ENCODE measurements around the gene STOML1. TPM values are rescaled to one million over a fixed set of nuclear protein-coding genes. Genes with fewer than 3 reads are reported as not detected.

The STOML1 gene
- total RNA-seq, 1 experiment from 2014 or later, result 5.4 TPM

DNA sequence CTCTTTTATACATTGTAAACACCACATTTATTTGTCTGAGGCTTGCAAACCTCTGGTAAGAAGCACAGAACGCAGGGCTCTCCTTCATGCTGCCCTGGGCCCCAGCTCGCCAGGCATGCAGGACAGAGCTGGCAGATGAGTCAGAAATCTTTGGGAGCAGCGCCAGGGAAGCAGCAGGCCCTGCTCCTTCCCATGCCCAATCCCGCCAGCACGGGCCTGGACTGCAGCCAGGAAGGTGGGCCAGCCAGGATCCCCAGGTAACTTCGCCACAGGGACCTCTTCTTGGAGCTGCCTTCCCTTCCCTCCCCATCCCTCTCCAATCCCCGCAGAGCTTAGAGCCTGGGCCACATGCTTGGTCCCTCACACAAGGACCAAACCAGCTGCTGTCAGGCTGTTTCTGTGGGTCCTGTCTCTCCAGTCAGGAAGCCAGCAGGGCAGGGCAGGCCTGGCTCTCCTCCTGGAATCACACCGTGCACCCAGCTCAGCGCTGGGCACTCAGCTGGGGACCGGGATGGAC lies 8.8 kb downstream of the STOML1 start (continued):
- TF ChIP-seq, protein P1, sequence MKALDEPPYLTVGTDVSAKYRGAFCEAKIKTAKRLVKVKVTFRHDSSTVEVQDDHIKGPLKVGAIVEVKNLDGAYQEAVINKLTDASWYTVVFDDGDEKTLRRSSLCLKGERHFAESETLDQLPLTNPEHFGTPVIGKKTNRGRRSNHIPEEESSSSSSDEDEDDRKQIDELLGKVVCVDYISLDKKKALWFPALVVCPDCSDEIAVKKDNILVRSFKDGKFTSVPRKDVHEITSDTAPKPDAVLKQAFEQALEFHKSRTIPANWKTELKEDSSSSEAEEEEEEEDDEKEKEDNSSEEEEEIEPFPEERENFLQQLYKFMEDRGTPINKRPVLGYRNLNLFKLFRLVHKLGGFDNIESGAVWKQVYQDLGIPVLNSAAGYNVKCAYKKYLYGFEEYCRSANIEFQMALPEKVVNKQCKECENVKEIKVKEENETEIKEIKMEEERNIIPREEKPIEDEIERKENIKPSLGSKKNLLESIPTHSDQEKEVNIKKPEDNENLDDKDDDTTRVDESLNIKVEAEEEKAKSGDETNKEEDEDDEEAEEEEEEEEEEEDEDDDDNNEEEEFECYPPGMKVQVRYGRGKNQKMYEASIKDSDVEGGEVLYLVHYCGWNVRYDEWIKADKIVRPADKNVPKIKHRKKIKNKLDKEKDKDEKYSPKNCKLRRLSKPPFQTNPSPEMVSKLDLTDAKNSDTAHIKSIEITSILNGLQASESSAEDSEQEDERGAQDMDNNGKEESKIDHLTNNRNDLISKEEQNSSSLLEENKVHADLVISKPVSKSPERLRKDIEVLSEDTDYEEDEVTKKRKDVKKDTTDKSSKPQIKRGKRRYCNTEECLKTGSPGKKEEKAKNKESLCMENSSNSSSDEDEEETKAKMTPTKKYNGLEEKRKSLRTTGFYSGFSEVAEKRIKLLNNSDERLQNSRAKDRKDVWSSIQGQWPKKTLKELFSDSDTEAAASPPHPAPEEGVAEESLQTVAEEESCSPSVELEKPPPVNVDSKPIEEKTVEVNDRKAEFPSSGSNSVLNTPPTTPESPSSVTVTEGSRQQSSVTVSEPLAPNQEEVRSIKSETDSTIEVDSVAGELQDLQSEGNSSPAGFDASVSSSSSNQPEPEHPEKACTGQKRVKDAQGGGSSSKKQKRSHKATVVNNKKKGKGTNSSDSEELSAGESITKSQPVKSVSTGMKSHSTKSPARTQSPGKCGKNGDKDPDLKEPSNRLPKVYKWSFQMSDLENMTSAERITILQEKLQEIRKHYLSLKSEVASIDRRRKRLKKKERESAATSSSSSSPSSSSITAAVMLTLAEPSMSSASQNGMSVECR (CRISPR knock-in tag; IDR thresholded peaks at IDR 0.05; ENCODE audit: borderline replicate concordance), result no peak
- no peak for TF ChIP-seq ZNF219 (CRISPR knock-in tag; IDR thresholded peaks at IDR 0.05; ENCODE audit: borderline replicate concordance)

DNA sequence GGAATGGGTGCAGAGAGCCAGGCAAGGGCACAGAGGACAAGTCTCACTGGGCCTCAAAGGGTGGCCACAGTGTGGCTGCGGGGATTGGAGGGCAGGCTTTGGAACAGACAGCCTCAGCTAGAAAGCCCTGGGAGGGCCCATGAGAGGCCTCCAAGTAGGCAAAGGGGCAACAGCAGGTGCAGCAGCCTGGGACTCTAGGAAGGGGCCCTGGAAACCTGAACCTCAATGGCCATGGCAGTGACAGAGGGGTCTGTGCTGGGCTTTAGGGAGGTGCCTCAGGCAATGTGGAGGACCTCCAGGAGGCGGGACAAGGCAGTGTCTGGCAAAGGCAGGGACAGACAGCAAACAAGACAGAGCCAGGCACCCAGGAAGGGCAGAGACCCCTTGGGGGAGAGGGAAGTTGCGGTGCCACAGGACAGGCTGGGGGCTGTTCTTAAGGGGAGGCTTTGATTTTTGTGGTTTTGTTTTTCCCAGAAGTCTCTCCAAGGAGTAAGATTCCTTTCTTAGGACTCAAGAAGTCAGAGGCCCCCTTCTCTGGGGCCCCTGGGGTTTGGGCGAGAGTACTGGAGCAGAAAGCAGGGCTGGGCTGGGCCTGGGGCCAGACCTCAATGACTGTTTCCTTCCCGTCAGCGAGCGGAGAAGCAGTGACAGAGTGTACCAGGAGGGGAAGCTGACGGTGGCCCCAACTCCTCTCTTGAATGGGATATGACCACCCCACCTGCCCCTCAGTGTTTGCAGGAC lies 9.7 kb downstream of the STOML1 start:
- Mint-ChIP-seq H3K36me3 (no peaks in the 10 kb centered on the region), H3K27ac (no peak overlapping the region), H3K9me3 (no peaks in the 10 kb centered on the region), H3K4me1 (no peaks in the 10 kb centered on the region), H3K27me3 (ENCODE audit: low read depth) (peaks cover 12% of the 10 kb centered on the region), H3K4me3 (no peak overlapping the region)
- ChIA-PET POLR2A (no interaction called here), CTCF (interaction anchor here (1.0 to 3.4 kb wide), 8 partner anchors 9 to 66 kb away, joined by 3 to 19 read pairs (median 6); partner anchors contain the start of genes PML and STOML1)
- no peak for ATAC-seq
- DNase-seq (ENCODE audit: low spot score), result no peak
- TF ChIP-seq, protein P2, sequence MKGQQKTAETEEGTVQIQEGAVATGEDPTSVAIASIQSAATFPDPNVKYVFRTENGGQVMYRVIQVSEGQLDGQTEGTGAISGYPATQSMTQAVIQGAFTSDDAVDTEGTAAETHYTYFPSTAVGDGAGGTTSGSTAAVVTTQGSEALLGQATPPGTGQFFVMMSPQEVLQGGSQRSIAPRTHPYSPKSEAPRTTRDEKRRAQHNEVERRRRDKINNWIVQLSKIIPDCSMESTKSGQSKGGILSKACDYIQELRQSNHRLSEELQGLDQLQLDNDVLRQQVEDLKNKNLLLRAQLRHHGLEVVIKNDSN (CRISPR knock-in tag; IDR thresholded peaks at IDR 0.05), result no peak
- TF ChIP-seq, protein P3, sequence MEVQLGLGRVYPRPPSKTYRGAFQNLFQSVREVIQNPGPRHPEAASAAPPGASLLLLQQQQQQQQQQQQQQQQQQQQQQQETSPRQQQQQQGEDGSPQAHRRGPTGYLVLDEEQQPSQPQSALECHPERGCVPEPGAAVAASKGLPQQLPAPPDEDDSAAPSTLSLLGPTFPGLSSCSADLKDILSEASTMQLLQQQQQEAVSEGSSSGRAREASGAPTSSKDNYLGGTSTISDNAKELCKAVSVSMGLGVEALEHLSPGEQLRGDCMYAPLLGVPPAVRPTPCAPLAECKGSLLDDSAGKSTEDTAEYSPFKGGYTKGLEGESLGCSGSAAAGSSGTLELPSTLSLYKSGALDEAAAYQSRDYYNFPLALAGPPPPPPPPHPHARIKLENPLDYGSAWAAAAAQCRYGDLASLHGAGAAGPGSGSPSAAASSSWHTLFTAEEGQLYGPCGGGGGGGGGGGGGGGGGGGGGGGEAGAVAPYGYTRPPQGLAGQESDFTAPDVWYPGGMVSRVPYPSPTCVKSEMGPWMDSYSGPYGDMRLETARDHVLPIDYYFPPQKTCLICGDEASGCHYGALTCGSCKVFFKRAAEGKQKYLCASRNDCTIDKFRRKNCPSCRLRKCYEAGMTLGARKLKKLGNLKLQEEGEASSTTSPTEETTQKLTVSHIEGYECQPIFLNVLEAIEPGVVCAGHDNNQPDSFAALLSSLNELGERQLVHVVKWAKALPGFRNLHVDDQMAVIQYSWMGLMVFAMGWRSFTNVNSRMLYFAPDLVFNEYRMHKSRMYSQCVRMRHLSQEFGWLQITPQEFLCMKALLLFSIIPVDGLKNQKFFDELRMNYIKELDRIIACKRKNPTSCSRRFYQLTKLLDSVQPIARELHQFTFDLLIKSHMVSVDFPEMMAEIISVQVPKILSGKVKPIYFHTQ (CRISPR knock-in tag; IDR thresholded peaks at IDR 0.05), result no peak
- TF ChIP-seq CBFB (CRISPR knock-in tag; IDR thresholded peaks at IDR 0.05; ENCODE audit: low read depth), result no peak
- TF ChIP-seq, protein P4, sequence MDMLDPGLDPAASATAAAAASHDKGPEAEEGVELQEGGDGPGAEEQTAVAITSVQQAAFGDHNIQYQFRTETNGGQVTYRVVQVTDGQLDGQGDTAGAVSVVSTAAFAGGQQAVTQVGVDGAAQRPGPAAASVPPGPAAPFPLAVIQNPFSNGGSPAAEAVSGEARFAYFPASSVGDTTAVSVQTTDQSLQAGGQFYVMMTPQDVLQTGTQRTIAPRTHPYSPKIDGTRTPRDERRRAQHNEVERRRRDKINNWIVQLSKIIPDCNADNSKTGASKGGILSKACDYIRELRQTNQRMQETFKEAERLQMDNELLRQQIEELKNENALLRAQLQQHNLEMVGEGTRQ (CRISPR knock-in tag; IDR thresholded peaks at IDR 0.05), result no peak
- TF ChIP-seq ZNF232 (CRISPR knock-in tag; IDR thresholded peaks at IDR 0.05), result no peak
- TF ChIP-seq, protein P5, sequence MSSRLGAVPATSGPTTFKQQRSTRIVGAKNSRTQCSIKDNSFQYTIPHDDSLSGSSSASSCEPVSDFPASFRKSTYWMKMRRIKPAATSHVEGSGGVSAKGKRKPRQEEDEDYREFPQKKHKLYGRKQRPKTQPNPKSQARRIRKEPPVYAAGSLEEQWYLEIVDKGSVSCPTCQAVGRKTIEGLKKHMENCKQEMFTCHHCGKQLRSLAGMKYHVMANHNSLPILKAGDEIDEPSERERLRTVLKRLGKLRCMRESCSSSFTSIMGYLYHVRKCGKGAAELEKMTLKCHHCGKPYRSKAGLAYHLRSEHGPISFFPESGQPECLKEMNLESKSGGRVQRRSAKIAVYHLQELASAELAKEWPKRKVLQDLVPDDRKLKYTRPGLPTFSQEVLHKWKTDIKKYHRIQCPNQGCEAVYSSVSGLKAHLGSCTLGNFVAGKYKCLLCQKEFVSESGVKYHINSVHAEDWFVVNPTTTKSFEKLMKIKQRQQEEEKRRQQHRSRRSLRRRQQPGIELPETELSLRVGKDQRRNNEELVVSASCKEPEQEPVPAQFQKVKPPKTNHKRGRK (CRISPR knock-in tag; IDR thresholded peaks at IDR 0.05; ENCODE audit: borderline replicate concordance), result no peak
- TF ChIP-seq ZNF671 (CRISPR knock-in tag; IDR thresholded peaks at IDR 0.05), result no peak
- no peak for TF ChIP-seq NR1H2 (CRISPR knock-in tag; IDR thresholded peaks at IDR 0.05)
- TF ChIP-seq SOX15 (CRISPR knock-in tag; IDR thresholded peaks at IDR 0.05), result no peak
- TF ChIP-seq ZNF263 (CRISPR knock-in tag; IDR thresholded peaks at IDR 0.05; ENCODE audit: low read depth), result no peak
- TF ChIP-seq OVOL2 (CRISPR knock-in tag; IDR thresholded peaks at IDR 0.05; ENCODE audit: borderline replicate concordance), result no peak
- TF ChIP-seq, protein P6, sequence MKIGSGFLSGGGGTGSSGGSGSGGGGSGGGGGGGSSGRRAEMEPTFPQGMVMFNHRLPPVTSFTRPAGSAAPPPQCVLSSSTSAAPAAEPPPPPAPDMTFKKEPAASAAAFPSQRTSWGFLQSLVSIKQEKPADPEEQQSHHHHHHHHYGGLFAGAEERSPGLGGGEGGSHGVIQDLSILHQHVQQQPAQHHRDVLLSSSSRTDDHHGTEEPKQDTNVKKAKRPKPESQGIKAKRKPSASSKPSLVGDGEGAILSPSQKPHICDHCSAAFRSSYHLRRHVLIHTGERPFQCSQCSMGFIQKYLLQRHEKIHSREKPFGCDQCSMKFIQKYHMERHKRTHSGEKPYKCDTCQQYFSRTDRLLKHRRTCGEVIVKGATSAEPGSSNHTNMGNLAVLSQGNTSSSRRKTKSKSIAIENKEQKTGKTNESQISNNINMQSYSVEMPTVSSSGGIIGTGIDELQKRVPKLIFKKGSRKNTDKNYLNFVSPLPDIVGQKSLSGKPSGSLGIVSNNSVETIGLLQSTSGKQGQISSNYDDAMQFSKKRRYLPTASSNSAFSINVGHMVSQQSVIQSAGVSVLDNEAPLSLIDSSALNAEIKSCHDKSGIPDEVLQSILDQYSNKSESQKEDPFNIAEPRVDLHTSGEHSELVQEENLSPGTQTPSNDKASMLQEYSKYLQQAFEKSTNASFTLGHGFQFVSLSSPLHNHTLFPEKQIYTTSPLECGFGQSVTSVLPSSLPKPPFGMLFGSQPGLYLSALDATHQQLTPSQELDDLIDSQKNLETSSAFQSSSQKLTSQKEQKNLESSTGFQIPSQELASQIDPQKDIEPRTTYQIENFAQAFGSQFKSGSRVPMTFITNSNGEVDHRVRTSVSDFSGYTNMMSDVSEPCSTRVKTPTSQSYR (CRISPR knock-in tag; IDR thresholded peaks at IDR 0.05), result no peak
- TF ChIP-seq, protein P7, sequence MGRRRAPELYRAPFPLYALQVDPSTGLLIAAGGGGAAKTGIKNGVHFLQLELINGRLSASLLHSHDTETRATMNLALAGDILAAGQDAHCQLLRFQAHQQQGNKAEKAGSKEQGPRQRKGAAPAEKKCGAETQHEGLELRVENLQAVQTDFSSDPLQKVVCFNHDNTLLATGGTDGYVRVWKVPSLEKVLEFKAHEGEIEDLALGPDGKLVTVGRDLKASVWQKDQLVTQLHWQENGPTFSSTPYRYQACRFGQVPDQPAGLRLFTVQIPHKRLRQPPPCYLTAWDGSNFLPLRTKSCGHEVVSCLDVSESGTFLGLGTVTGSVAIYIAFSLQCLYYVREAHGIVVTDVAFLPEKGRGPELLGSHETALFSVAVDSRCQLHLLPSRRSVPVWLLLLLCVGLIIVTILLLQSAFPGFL (CRISPR knock-in tag; IDR thresholded peaks at IDR 0.05; ENCODE audit: borderline replicate concordance), result no peak
- TF ChIP-seq SMAD3 (CRISPR knock-in tag; IDR thresholded peaks at IDR 0.05; ENCODE audit: borderline replicate concordance), result no peak
- TF ChIP-seq JAZF1 (CRISPR knock-in tag; IDR thresholded peaks at IDR 0.05), result no peak
- TF ChIP-seq, protein P8, sequence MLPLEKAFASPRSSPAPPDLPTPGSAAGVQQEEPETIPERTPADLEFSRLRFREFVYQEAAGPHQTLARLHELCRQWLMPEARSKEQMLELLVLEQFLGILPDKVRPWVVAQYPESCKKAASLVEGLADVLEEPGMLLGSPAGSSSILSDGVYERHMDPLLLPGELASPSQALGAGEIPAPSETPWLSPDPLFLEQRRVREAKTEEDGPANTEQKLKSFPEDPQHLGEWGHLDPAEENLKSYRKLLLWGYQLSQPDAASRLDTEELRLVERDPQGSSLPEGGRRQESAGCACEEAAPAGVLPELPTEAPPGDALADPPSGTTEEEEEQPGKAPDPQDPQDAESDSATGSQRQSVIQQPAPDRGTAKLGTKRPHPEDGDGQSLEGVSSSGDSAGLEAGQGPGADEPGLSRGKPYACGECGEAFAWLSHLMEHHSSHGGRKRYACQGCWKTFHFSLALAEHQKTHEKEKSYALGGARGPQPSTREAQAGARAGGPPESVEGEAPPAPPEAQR (CRISPR knock-in tag; IDR thresholded peaks at IDR 0.05), result no peak

Data from WTC11 (cell line).